Fibroblast of peridontal ligament (primary cell): Measurements from ENCODE around the gene CPN1.
"Not testable (repeated sequence)": the region's sequence is repeated elsewhere in the genome, so short reads cannot be mapped to it uniquely, and the experiment has no call there.

Experiments used
- DNase-seq: peaks from one replicate; pipeline ENCODE4 v3.0.0-alpha.2; 2010; ENCODE audit errors: extremely low read depth

Gene CPN1

GRCh38 chr10:100022403-100022802 lies 59.3 kb downstream of the CPN1 start:
- peak; percentile 76 for DNase-seq

- DNase-seq = no peak
These were observed 60.3 kb downstream of the CPN1 start for GRCh38 chr10:100021322-100021721.

- DNase-seq = no peak
These were observed 60.8 kb downstream of the CPN1 start for GRCh38 chr10:100020886-100021253.

- no peak for DNase-seq
These were observed 61.4 kb downstream of the CPN1 start for GRCh38 chr10:100020142-100020885.

- no peak for DNase-seq
These were observed 61.9 kb downstream of the CPN1 start for GRCh38 chr10:100019787-100020141.

- no peak for DNase-seq
These were observed 67.5 kb downstream of the CPN1 start for GRCh38 chr10:100014071-100014762.

GRCh38 chr10:100013621-100014020 lies 68.0 kb downstream of the CPN1 start:
- no peak for DNase-seq

- not testable (repeated sequence) for DNase-seq
These were observed 69.8 kb downstream of the CPN1 start for GRCh38 chr10:100011906-100012305.

GRCh38 chr10:100009793-100010676 lies 71.6 kb downstream of the CPN1 start, which contains the start of gene DNMBP:
Gene DNMBP, minus strand, starts transcription at chr10:100009947. Its CDS starts 37,823 bp downstream, at chr10:99972124.
- DNase-seq = peak; percentile 63

- DNase-seq = peak; percentile 39
These were observed 72.3 kb downstream of the CPN1 start for GRCh38 chr10:100009283-100009792.

GRCh38 chr10:100008708-100009282 lies 72.9 kb downstream of the CPN1 start:
- DNase-seq = no peak

- DNase-seq = peak; percentile 71
These were observed 73.5 kb downstream of the CPN1 start for GRCh38 chr10:100008142-100008522.

- no peak for DNase-seq
These were observed 74.2 kb downstream of the CPN1 start for GRCh38 chr10:100007231-100008141.

GRCh38 chr10:100006243-100006886 lies 75.3 kb downstream of the CPN1 start:
- peak; percentile 92 for DNase-seq

GRCh38 chr10:100004805-100005510 lies 76.7 kb downstream of the CPN1 start:
- DNase-seq = no peak

GRCh38 chr10:100000109-100000644 lies 81.5 kb downstream of the CPN1 start:
- DNase-seq = no peak

GRCh38 chr10:99999319-100000108 lies 82.2 kb downstream of the CPN1 start:
- no peak for DNase-seq

- no peak for DNase-seq
These were observed 82.8 kb downstream of the CPN1 start for GRCh38 chr10:99998889-99999288.
